ENCODE results near the gene FMO5. TPM values are rescaled to one million over a fixed set of nuclear protein-coding genes. Genes with fewer than 3 reads are reported as not detected.
"Not testable (repeated sequence)": the region's sequence is repeated elsewhere in the genome, so short reads cannot be mapped to it uniquely, and the experiment has no call there.

The FMO5 gene
- total RNA-seq, 4 donors from 2014 or later = 15.5 to 37.8 (median 30.4) TPM

DNA sequence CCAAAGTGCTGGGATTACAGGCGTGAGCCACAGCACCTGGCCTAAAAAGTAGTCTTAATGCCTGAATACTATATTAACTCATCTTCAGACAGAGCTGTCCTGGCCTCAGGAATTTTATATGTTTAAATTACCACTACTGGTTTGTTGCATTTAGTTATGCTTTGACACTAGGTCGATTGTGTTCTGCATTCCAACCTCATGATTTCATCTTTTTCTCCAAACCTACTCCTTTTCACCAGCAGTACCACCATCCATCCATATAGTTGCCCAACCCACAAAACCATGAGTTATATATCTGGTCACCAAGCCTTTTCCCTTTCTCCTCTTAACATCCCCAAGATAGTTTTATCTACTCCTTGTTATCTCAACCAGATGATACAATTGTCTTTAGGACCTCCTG lies 22.6 kb downstream of the FMO5 start:
- H3K4me1 ChIP-seq = no peaks in the 10 kb centered on the region
- H3K27ac ChIP-seq = no peak overlapping the region
- H3K27me3 ChIP-seq = no peaks in the 10 kb centered on the region
- no peak for TF ChIP-seq POLR2AphosphoS5 (IDR thresholded peaks at IDR 0.05)
- no peak for TF ChIP-seq EP300 (IDR thresholded peaks at IDR 0.05)
- TF ChIP-seq, protein P1, sequence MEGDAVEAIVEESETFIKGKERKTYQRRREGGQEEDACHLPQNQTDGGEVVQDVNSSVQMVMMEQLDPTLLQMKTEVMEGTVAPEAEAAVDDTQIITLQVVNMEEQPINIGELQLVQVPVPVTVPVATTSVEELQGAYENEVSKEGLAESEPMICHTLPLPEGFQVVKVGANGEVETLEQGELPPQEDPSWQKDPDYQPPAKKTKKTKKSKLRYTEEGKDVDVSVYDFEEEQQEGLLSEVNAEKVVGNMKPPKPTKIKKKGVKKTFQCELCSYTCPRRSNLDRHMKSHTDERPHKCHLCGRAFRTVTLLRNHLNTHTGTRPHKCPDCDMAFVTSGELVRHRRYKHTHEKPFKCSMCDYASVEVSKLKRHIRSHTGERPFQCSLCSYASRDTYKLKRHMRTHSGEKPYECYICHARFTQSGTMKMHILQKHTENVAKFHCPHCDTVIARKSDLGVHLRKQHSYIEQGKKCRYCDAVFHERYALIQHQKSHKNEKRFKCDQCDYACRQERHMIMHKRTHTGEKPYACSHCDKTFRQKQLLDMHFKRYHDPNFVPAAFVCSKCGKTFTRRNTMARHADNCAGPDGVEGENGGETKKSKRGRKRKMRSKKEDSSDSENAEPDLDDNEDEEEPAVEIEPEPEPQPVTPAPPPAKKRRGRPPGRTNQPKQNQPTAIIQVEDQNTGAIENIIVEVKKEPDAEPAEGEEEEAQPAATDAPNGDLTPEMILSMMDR (IDR thresholded peaks at IDR 0.05) = no peak
- TF ChIP-seq POLR2A (IDR thresholded peaks at IDR 0.05) = no peak
- 72% methylated on average over 2 of the region's 2 CpGs for WGBS
- H3K36me3 ChIP-seq = no peaks in the 10 kb centered on the region
- DNase-seq (ENCODE audit: low spot score in 2 of 2) = no peak
- no peaks in the 10 kb centered on the region for H3K9me3 ChIP-seq
- H3K4me3 ChIP-seq = no peak overlapping the region

DNA sequence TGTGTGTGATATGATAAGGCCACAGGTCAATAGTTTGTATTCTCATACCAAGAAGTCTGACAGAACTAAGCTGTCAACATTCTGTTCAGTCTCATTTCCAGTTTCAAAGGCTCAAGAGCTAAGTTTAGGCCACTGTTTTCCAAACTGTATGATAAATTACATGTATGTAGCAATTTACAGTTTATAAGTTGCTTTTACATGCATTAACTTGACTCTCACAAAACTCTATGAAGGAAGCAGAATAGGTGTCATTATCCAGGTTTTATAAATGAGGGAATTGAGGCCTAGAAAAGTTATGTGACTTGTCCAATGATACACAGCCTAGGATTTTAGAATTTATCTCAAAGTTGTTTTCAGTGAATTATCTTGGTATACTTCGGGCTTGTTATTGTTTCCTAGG lies 23.4 kb downstream of the FMO5 start:
- TF ChIP-seq POLR2A (IDR thresholded peaks at IDR 0.05) (no peak), POLR2AphosphoS5 (IDR thresholded peaks at IDR 0.05) (no peak)
- Histone ChIP-seq H3K27me3 (no peaks in the 10 kb centered on the region), H3K36me3 (no peaks in the 10 kb centered on the region), H3K27ac (no peak overlapping the region), H3K9me3 (no peaks in the 10 kb centered on the region), H3K4me1 (no peaks in the 10 kb centered on the region), H3K4me3 (no peak overlapping the region)
- WGBS = 100% methylated on average over 1 of the region's 1 CpG
- no peak for DNase-seq (ENCODE audit: low spot score in 2 of 2)

DNA sequence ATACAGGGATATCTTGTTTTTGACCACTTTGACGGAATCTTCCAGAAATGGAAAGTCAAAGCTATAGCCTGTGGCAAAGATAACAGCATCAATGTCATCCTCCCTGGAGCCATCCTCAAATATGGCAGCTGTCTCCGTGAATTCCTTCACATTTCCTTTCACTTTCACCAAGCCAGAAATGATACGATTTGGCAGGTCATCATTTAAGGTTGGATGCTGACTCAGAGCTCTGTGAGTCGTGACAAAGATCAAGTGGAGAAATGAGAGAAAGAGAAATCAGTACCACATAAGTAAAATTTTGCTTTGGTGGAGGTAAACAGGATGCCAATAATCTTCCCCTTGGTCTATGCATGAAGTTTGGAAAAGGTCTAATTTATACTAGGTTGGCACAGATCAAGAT lies 23.9 kb downstream of the FMO5 start:
- Histone ChIP-seq H3K27me3 (no peaks in the 10 kb centered on the region), H3K9me3 (no peaks in the 10 kb centered on the region), H3K27ac (no peak overlapping the region), H3K36me3 (no peaks in the 10 kb centered on the region), H3K4me3 (no peak overlapping the region), H3K4me1 (no peaks in the 10 kb centered on the region)
- TF ChIP-seq EP300 (IDR thresholded peaks at IDR 0.05) (no peak), POLR2A (IDR thresholded peaks at IDR 0.05) (no peak), POLR2AphosphoS5 (IDR thresholded peaks at IDR 0.05) (no peak)
- TF ChIP-seq, protein P1 (IDR thresholded peaks at IDR 0.05) = no peak
- WGBS = 66% methylated on average over 4 of the region's 4 CpGs
- DNase-seq (ENCODE audit: low spot score in 2 of 2) = no peak

DNA sequence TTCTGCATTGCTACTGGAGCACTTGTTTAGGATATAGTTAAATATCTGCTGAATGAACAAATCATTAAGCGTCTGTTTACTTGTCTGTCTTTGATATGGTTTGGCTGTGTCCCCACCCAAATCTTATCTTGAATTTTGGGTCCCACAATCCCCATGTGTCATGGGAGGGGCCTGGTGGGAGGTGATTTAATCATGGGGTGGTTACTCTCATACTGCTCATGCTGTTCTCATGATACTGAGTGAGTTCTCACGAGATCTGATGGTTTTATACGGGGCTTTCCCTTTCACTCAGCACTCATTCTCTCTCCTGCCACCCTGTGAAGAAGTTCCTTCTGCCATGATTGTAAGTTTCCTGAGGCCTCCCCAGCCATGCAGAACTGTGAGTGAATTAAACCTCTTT lies 27.8 kb downstream of the FMO5 start:
- not testable (repeated sequence) for H3K9me3 ChIP-seq
- 91% methylated on average over 3 of the region's 3 CpGs for WGBS

DNA sequence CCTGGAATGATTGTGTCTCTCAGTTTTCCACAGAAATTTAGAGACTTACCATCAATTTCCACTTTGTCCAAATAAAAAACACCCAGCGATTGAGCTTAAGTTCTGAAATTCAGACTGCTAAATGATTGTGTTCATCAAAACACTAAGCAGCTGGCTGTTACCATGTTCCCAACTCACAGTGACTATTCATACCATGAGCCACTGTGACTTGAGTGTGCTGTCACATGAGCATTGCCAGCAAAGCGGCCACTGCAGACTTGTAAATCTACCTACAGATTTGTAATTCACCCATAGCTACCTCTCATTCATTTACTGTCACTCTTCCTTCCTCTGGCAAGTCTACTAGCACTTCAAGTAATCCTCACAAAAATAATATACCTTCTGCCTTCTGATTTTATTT lies 35.6 kb downstream of the FMO5 start:
- no peaks in the 10 kb centered on the region for H3K4me1 ChIP-seq
- no peak overlapping the region for H3K27ac ChIP-seq
- H3K36me3 ChIP-seq = no peaks in the 10 kb centered on the region
- no peaks in the 10 kb centered on the region for H3K27me3 ChIP-seq
- no peak overlapping the region for H3K4me3 ChIP-seq
- no peak for DNase-seq (ENCODE audit: low spot score in 2 of 2)
- 87% methylated on average over 2 of the region's 2 CpGs for WGBS
- TF ChIP-seq POLR2A (IDR thresholded peaks at IDR 0.05) (no peak), POLR2AphosphoS5 (IDR thresholded peaks at IDR 0.05) (no peak), EP300 (IDR thresholded peaks at IDR 0.05) (no peak)
- TF ChIP-seq, protein P1 (IDR thresholded peaks at IDR 0.05) = no peak
- no peaks in the 10 kb centered on the region for H3K9me3 ChIP-seq

More for the DNA sequence above, 27.8 kb downstream of the FMO5 start:
- H3K27me3 ChIP-seq; DNase-seq (ENCODE audit: low spot score in 2 of 2); H3K27ac ChIP-seq; H3K4me3 ChIP-seq; H3K36me3 ChIP-seq; H3K4me1 ChIP-seq: not testable (repeated sequence)

DNA sequence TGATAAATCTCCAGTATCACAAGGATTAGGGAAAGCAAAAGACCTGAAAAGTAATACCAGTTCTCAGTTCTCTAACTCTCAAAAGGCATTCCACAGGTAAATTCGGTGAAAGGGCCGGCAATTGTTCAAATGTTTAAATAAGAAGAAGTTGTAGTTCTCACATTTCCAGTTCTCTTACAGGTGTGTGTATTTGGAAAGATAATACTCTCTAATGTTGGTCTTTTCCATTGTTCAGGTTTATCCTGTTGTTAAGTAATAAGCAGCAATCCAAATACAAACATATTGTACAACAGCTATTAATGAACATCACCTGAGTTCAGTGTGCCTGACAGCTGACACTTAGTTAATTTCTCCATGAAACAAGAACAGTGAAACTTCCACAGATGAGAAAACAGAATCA lies 39.7 kb downstream of the FMO5 start:
- TF ChIP-seq, protein P1 (IDR thresholded peaks at IDR 0.05) = no peak
- TF ChIP-seq POLR2A (IDR thresholded peaks at IDR 0.05) (no peak), POLR2AphosphoS5 (IDR thresholded peaks at IDR 0.05) (no peak), EP300 (IDR thresholded peaks at IDR 0.05) (no peak)
- 78% methylated on average over 2 of the region's 2 CpGs for WGBS
- DNase-seq (ENCODE audit: low spot score in 2 of 2) = no peak
- no peaks in the 10 kb centered on the region for H3K9me3 ChIP-seq
- H3K36me3 ChIP-seq = no peaks in the 10 kb centered on the region
- H3K27me3 ChIP-seq = no peaks in the 10 kb centered on the region
- no peaks in the 10 kb centered on the region for H3K4me1 ChIP-seq
- no peak overlapping the region for H3K27ac ChIP-seq
- no peak overlapping the region for H3K4me3 ChIP-seq
